Measurements from ENCODE around the gene RPL38. TPM values are rescaled to one million over a fixed set of nuclear protein-coding genes. Genes with fewer than 3 reads are reported as not detected.

Gene RPL38
- total and polyA plus RNA-seq, 3 donors from 2014 or later = 345 to 1,788 (median 563) TPM

DNA sequence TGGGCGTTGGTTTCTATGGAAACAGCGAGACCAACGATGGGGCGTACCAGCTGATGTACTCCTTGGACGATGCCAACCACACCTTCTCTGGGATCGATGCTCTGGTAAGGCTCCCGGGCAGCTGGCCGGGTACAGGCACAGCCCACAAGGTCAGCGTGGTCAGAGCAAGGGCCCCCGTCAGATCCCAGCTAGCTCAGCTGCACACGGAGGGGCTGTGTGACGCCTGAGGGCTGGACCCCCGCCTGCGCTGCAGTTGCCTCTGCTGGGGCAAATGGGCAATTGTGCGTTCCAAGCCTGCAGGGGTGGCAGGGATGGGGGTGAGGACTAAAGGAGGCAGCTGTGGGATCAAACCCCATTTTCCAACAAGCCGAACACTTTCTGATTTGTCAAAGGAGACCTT, 27.4 kb downstream of the RPL38 start:
- H3K27me3 ChIP-seq = no peaks in the 10 kb centered on the region
- 88 to 91% methylated on average over 11 to 16 of the region's 16 CpGs for WGBS, 2 donors
- H3K9me3 ChIP-seq = no peaks in the 10 kb centered on the region
- H3K4me3 ChIP-seq = no peak overlapping the region
- TF ChIP-seq, protein P1, sequence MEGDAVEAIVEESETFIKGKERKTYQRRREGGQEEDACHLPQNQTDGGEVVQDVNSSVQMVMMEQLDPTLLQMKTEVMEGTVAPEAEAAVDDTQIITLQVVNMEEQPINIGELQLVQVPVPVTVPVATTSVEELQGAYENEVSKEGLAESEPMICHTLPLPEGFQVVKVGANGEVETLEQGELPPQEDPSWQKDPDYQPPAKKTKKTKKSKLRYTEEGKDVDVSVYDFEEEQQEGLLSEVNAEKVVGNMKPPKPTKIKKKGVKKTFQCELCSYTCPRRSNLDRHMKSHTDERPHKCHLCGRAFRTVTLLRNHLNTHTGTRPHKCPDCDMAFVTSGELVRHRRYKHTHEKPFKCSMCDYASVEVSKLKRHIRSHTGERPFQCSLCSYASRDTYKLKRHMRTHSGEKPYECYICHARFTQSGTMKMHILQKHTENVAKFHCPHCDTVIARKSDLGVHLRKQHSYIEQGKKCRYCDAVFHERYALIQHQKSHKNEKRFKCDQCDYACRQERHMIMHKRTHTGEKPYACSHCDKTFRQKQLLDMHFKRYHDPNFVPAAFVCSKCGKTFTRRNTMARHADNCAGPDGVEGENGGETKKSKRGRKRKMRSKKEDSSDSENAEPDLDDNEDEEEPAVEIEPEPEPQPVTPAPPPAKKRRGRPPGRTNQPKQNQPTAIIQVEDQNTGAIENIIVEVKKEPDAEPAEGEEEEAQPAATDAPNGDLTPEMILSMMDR (IDR thresholded peaks at IDR 0.05) = no peak
- TF ChIP-seq POLR2A (IDR thresholded peaks at IDR 0.05) = no peak
- no peak overlapping the region for H3K27ac ChIP-seq
- peaks cover 36% of the 10 kb centered on the region for H3K4me1 ChIP-seq
- H3K36me3 ChIP-seq (ENCODE audit: low read depth, missing control alignments) = no peaks in the 10 kb centered on the region
- DNase-seq = no peak
- intact Hi-C loops (cut with DNase I; ENCODE audit: low total_unique reads) = no loop called here

DNA sequence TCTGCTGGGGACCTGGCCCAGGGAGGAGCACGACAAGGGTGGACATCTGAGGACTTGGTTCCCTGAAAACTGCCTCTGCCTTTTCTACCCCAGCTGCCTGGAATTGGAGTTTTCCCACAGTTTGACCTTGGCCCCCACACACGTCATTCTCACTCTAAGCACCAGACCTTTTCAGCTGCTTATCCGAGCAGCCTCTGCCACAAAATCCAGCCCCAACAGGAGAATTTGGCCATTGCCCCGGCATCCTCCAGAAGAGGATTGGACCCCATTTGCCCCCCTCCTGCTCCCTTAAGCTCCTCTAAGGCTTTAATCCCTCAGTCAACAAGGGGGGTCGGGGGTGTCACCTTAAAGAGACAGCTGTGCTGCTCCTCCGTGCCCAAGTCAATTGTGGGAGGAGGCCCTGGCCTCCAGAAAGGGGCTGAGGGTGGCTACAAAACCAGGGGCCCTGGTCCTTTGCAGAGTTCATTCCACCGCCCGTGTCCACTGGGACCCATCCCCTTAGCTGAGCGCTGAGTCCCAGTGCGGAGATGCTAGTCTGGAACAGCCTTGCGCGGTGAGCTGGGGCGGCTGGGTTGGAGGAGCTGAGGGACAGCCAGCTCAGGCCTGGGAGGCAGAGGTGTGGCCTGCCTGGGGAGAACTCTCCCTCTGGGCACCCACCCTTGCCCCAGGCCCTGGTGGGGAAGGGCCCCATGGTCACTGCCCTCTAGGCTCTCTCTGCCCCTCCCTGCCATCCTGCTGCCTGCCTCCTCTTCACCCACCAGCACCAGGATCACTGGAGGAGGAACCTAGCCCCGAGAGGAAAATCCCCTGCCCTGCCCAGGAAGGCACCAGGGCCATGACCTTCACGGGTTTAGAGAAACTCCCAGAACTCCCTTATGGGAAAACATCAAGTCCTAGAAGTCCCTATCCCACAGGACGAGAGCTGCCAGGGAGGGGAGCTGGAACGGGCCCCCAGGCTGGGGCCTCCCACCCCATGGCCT, 28.7 kb downstream of the RPL38 start:
- no peaks in the 10 kb centered on the region for H3K27me3 ChIP-seq
- no peaks in the 10 kb centered on the region for H3K9me3 ChIP-seq
- peak overlapping the region in 1 of 2 donors; percentile 85 for H3K27ac ChIP-seq
- intact Hi-C loops (cut with DNase I; ENCODE audit: low total_unique reads) = no loop called here
- no peaks in the 10 kb centered on the region for H3K36me3 ChIP-seq (ENCODE audit: low read depth, missing control alignments)
- peaks cover 48% of the 10 kb centered on the region for H3K4me1 ChIP-seq
- H3K4me3 ChIP-seq = no peak overlapping the region
- TF ChIP-seq POLR2A (IDR thresholded peaks at IDR 0.05) = no peak
- TF ChIP-seq, protein P1 (IDR thresholded peaks at IDR 0.05) = no peak
- no peak for DNase-seq
- WGBS, 2 donors = 63 to 72% methylated on average over 15 to 17 of the region's 17 CpGs

DNA sequence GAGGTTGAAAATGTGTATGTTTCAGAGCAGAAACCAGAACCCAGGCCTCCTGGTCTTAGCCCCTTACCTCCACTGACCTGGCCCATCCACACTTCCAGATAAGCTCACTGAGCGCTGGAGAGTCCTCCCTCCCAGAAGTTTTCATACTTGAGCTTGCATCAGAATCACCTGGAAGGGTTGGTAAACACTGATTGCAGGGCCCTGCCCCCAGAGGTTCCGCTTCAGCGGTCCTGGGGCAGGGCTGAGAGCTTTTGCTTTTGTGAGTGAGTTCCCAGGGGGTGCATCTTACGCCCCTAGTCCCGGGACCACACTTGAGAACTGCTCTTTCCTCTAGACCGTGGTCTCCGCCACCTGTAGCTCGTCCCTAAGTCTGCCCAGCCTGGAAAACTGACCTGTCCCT, 30.5 kb downstream of the RPL38 start:
- H3K27me3 ChIP-seq = no peaks in the 10 kb centered on the region
- H3K27ac ChIP-seq = peak overlapping the region; percentile 69 to 85
- H3K36me3 ChIP-seq (ENCODE audit: low read depth, missing control alignments) = no peaks in the 10 kb centered on the region
- DNase-seq = no peak
- no peaks in the 10 kb centered on the region for H3K9me3 ChIP-seq
- H3K4me1 ChIP-seq = peaks cover 48% of the 10 kb centered on the region
- intact Hi-C loops (cut with DNase I; ENCODE audit: low total_unique reads) = no loop called here
- TF ChIP-seq, protein P1 (IDR thresholded peaks at IDR 0.05) = no peak
- TF ChIP-seq POLR2A (IDR thresholded peaks at IDR 0.05) = no peak
- no peak overlapping the region for H3K4me3 ChIP-seq
- 89 to 96% methylated on average over 7 to 8 of the region's 8 CpGs for WGBS, 2 donors

DNA sequence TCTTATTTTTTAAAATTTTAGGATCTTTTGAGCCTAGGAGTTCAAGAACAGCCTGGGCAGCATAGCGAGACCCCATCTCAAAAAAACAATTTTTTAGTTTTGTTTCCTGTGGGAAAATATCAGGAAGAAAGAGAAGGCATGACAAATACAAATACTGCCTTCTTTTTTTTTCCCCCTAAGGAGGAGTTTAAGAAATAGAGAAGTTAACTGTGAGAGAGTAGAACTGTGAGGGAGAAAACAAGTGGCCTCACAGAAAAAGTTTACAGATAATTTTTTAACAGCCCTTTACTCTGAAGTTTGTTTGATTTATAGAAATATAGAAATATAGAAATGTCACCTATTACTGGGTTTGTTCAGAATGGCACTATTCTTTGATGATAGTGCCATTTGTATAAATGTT, 31.0 kb downstream of the RPL38 start:
- TF ChIP-seq POLR2A (IDR thresholded peaks at IDR 0.05) = no peak
- TF ChIP-seq, protein P1 (IDR thresholded peaks at IDR 0.05) = no peak

More for the DNA sequence above, 31.0 kb downstream of the RPL38 start:
- intact Hi-C loops (cut with DNase I; ENCODE audit: low total_unique reads) = no loop called here
- WGBS, 2 donors = 75 to 85% methylated on average over 1 of the region's 1 CpG
- Histone ChIP-seq H3K4me3 (no peak overlapping the region), H3K4me1 (peaks cover 48% of the 10 kb centered on the region), H3K27me3 (no peaks in the 10 kb centered on the region), H3K36me3 (ENCODE audit: low read depth, missing control alignments) (no peaks in the 10 kb centered on the region), H3K27ac (peak overlapping the region; percentile 69 to 85), H3K9me3 (no peaks in the 10 kb centered on the region)
- no peak for DNase-seq

Measured in testis (tissue), 3 donors.